ENCODE results near the gene RPE65. TPM values are rescaled to one million over a fixed set of nuclear protein-coding genes. Genes with fewer than 3 reads are reported as not detected.

The RPE65 gene
- total and polyA plus RNA-seq, 2 of the 8 experiments (the other 6 are each of a cell fraction or from before 2014, with no cell fraction given), result not detected

- no peaks in the 10 kb centered on the region for H3K9me3 ChIP-seq (ENCODE audit: insufficient read depth in 2 of 2, low read depth in 1 of 2, low read length in 1 of 2)
- ChIA-PET CTCF (ENCODE audit: partially characterized antibody) (interaction anchor here (0.6 to 2.0 kb wide), 3 partner anchors 10 to 890 kb away, joined by 3 to 6 read pairs (median 3); no protein-coding TSS in a partner anchor), POLR2A (ENCODE audit: partially characterized antibody) (interaction anchor here (0.6 to 1.5 kb wide), 3 partner anchors 14 to 203 kb away, joined by 3 to 4 read pairs (median 4); no protein-coding TSS in a partner anchor)
- peak within 1 kb of the TSS; percentile 97 for H4K8ac ChIP-seq (ENCODE audit: extremely low read depth, insufficient read depth, low read length)
- H3K18ac ChIP-seq (ENCODE audit: extremely low read depth, low read length), result peak within 1 kb of the TSS; percentile 49
- H3K27me3 ChIP-seq (replicated peaks in 1 of 4; ENCODE audit: control insufficient read depth in 3 of 4, extremely low read depth in 1 of 4, insufficient read depth in 3 of 4, low read length in 3 of 4), result no peaks in the 10 kb centered on the region
- peak within 1 kb of the TSS; percentile 100 for H2AFZ ChIP-seq (ENCODE audit: low read length)
- peak within 1 kb of the TSS; percentile 98 for H3K56ac ChIP-seq (replicated peaks; ENCODE audit: insufficient read length, low read depth, low read length)
- H4K5ac ChIP-seq (ENCODE audit: insufficient read length, low read depth, low read length), result peak within 1 kb of the TSS; percentile 85
- peak within 1 kb of the TSS; percentile 94 for H2BK5ac ChIP-seq (ENCODE audit: low read depth, low read length)
- no peaks in the 10 kb centered on the region for H3K79me1 ChIP-seq (ENCODE audit: low read depth, low read length)
- H2BK15ac ChIP-seq (ENCODE audit: low read length), result peak within 1 kb of the TSS; percentile 47; the same call in 1 of the 2 replicates
- H3K4me1 ChIP-seq (replicated peaks in 1 of 4; ENCODE audit: control insufficient read depth in 3 of 4, insufficient read depth in 4 of 4, low read length in 3 of 4), result peaks cover 0 to 3% (median 1%) of the 10 kb centered on the region in 4 experiments; a peak in 2 of 7 replicates
- FAIRE-seq, result no peak
- H3K4me2 ChIP-seq (ENCODE audit: insufficient read depth in 1 of 2, low read depth in 2 of 2, low read length in 2 of 2), result peak within 1 kb of the TSS; percentile 90 to 94
- H3K4me3 ChIP-seq (ENCODE audit: extremely low read depth in 1 of 4, insufficient read depth in 2 of 4, low read depth in 3 of 4, low read length in 4 of 4), result peak within 1 kb of the TSS; percentile 80 to 98 (median 96)
- H3K79me2 ChIP-seq (ENCODE audit: control insufficient read depth in 1 of 2, insufficient read depth in 2 of 2, low read length in 2 of 2), result peaks cover 0 to 35% of the 10 kb centered on the region in 2 experiments; a peak in 3 of 4 replicates
- peaks cover 0 to 22% (median 2%) of the 10 kb centered on the region in 4 experiments; a peak in 4 of 8 replicates for H3K36me3 ChIP-seq (ENCODE audit: control insufficient read depth in 2 of 4, insufficient read depth in 4 of 4, low read length in 3 of 4)
- no peaks in the 10 kb centered on the region for H4K20me1 ChIP-seq (replicated peaks in 1 of 2; ENCODE audit: control insufficient read depth in 1 of 2, insufficient read depth in 2 of 2, low read length in 2 of 2)
- H2BK20ac ChIP-seq (ENCODE audit: low read length), result no peak within 1 kb of the TSS
- no peak within 1 kb of the TSS for H3K23ac ChIP-seq (ENCODE audit: insufficient read length)
- peak within 1 kb of the TSS; percentile 35; the same call in 1 of the 2 replicates for H2BK12ac ChIP-seq (ENCODE audit: low read depth, low read length)
- peak within 1 kb of the TSS; percentile 49 for H2BK120ac ChIP-seq (replicated peaks; ENCODE audit: low read depth, low read length)
- no peak within 1 kb of the TSS for H2AK5ac ChIP-seq (ENCODE audit: low read depth, low read length)
- 1% methylated on average over 57 of the region's 64 CpGs; no CpG with 5 or more reads in 1 of the 2 experiments for WGBS, 2 experiments (ENCODE audit: extremely low coverage in 1 of 2, insufficient coverage in 1 of 2, insufficient read length in 1 of 2, insufficient replicate concordance in 2 of 2, low coverage in 1 of 2, low lambda C conversion rate in 2 of 2, missing lambda C conversion rate in 1 of 2)
- H3K23me2 ChIP-seq (ENCODE audit: low read depth, low read length), result peaks cover 4% of the 10 kb centered on the region
- peak within 1 kb of the TSS; percentile 96 for H3K4ac ChIP-seq (replicated peaks; ENCODE audit: insufficient read length, low read depth, low read length)
- H3K14ac ChIP-seq (ENCODE audit: insufficient read length), result peak within 1 kb of the TSS; percentile 78
- peak within 1 kb of the TSS; percentile 87 for H3K27ac ChIP-seq (ENCODE audit: low read depth, low read length)
- H4K91ac ChIP-seq (replicated peaks; ENCODE audit: insufficient read length, low read length), result peak within 1 kb of the TSS; percentile 98
- peak within 1 kb of the TSS; percentile 35 to 92 (median 91) for H3K9ac ChIP-seq (replicated peaks in 1 of 4; ENCODE audit: extremely low read depth in 1 of 4, low read depth in 3 of 4, low read length in 3 of 4)
- DNase-seq (ENCODE audit: low read depth in 1 of 2, low spot score in 2 of 2), result peak; percentile 86 to 95
- TF ChIP-seq ASH2L (IDR thresholded peaks at IDR 0.05; ENCODE audit: low read length), result peak; percentile 98
- TF ChIP-seq RBBP5 (IDR thresholded peaks at IDR 0.05; ENCODE audit: borderline replicate concordance, low read depth, low read length), result peak; percentile 98
- peak; percentile 70; the same call in 1 of the 2 replicates for TF ChIP-seq YY1 (IDR thresholded peaks at IDR 0.05; ENCODE audit: low read depth, low read length)
- TF ChIP-seq SP1 (IDR thresholded peaks at IDR 0.05; ENCODE audit: low read depth, low read length), result peak; percentile 20; the same call in 1 of the 2 replicates
- peak; percentile 62; the same call in 1 of the 2 replicates for TF ChIP-seq E2F6 (IDR thresholded peaks at IDR 0.05)
- peak; percentile 79 for TF ChIP-seq TAF1 (IDR thresholded peaks at IDR 0.05; ENCODE audit: low read depth, low read length)
- TF ChIP-seq, protein P1, sequence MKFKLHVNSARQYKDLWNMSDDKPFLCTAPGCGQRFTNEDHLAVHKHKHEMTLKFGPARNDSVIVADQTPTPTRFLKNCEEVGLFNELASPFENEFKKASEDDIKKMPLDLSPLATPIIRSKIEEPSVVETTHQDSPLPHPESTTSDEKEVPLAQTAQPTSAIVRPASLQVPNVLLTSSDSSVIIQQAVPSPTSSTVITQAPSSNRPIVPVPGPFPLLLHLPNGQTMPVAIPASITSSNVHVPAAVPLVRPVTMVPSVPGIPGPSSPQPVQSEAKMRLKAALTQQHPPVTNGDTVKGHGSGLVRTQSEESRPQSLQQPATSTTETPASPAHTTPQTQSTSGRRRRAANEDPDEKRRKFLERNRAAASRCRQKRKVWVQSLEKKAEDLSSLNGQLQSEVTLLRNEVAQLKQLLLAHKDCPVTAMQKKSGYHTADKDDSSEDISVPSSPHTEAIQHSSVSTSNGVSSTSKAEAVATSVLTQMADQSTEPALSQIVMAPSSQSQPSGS (IDR thresholded peaks at IDR 0.05; ENCODE audit: low read length), result no peak
- TF ChIP-seq BACH1 (IDR thresholded peaks at IDR 0.05; ENCODE audit: low read length), result no peak
- TF ChIP-seq TCF12 (IDR thresholded peaks at IDR 0.05; ENCODE audit: low read depth, low read length), result 0 out of 2 replicates have a peak, but pooled peaks have one; percentile 49
Observed at GRCh38 chr1:68496680-68497357, 47.1 kb upstream of the RPE65 start, which contains the start of gene DEPDC1. Gene DEPDC1, minus strand, starts transcription at chr1:68497082. Its CDS starts 83 bp downstream, at chr1:68496999.

Data from H1 (cell line).